GM21447 (cell line): ENCODE measurements around the gene EDC3.
A peak's percentile ranks its signal among the peaks of the same experiment; 100 is the strongest.
"Not testable (repeated sequence)": the region's sequence is repeated elsewhere in the genome, so short reads cannot be mapped to it uniquely, and the experiment has no call there.

ENCODE experiments used
- ATAC-seq: cut with Tn5 transposase; IDR thresholded peaks from one replicate; pipeline ENCODE4 v1.9.1; 2021; ENCODE audit not compliant: unreplicated experiment

EDC3 gene

DNA sequence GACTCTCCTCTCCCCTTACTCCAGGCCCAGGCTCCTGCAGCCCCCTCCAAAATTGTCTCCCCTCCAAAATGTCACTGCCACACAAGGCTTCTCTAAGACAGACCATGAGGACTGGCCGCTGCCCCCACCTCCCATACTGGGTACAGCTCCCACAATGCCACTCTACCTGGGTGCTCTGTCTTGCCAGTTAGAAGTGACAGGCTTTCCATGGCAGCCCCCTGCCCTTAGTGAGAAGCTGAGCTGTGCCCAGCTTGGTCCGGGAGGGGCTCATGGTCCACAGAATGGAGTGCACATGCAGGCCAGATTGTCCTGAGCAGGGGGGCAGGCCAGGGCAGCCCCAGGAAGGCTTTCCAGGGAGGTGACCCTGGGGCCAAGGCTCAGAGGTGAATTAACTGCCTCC, 83.1 kb downstream of the EDC3 start:
- no peak for ATAC-seq

- no peak for ATAC-seq
These were observed 84.0 kb downstream of the EDC3 start for GRCh38 chr15:74611834-74612233.

- ATAC-seq = no peak
These were observed 84.5 kb downstream of the EDC3 start for GRCh38 chr15:74611341-74611740.

DNA sequence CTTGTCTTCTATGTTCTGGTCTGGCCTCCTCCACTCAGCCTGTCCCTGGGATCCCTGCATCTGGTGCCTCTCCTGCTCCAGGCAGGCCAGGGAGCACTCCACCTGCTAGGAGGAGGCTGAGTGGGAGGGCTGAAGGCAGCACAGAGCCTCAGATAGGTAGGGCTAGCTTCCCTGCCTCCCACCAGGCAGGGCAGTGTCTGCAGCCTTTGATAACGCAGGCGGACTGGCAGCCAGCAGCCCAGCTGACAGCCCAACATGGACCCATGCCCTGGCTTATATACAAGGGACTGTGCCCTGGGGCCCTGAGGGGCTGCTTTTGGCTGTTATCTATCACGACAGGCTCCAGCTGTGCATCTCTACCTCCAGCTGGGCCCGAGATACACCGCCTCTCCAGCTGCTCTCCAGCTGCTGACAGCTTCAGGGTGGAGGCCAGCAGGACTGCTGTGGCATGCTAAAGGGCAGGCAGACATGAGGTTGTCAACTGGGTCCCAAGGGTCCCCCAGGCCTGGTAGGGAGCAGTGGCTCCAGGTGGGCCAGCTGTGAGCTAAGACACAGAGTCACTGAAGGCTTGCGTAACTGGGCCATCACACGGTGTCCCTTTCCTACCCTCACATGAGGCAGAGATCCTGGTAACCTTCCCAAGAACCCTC, 85.4 kb downstream of the EDC3 start:
- ATAC-seq = no peak

DNA sequence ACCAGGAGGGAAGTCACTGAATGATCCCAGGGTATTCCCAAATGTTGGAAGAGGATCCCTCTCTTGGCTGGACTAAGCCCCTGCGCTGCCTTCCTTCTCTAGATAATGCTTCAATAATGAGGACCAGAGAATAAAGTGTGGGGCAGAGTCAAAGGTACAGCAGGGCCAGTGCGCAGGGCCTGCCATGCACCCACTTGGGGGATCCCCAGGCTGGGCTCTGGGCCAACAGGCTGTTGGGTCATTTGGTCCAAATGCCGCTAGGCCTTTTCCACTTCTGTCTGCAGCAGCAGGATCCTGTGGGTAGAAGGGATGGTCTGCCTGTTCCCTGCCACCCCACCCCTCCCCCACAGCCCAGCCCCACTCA, 85.9 kb downstream of the EDC3 start:
- no peak for ATAC-seq

DNA sequence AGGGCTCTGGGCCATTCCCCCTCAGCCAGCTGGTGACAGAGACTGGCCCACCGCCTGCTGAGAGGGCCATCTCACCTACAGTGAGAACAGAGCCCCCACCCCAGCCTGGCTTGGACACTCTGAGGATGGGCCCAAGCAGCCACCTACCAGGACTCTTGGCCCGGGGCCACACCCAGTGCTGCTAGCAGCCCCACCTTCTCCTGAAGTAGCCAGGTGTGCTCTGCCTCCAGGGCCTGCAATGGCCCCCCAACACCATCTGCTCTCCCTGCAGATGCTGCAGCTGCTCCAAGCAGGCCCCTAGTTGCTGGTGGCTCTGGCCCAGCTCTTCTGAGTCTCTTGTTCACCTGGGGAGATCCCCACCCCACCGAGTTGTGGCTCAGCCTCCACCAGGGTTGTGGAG, 87.0 kb downstream of the EDC3 start:
- ATAC-seq = no peak

- ATAC-seq = no peak
These were observed 90.1 kb downstream of the EDC3 start for GRCh38 chr15:74605795-74606150.

DNA sequence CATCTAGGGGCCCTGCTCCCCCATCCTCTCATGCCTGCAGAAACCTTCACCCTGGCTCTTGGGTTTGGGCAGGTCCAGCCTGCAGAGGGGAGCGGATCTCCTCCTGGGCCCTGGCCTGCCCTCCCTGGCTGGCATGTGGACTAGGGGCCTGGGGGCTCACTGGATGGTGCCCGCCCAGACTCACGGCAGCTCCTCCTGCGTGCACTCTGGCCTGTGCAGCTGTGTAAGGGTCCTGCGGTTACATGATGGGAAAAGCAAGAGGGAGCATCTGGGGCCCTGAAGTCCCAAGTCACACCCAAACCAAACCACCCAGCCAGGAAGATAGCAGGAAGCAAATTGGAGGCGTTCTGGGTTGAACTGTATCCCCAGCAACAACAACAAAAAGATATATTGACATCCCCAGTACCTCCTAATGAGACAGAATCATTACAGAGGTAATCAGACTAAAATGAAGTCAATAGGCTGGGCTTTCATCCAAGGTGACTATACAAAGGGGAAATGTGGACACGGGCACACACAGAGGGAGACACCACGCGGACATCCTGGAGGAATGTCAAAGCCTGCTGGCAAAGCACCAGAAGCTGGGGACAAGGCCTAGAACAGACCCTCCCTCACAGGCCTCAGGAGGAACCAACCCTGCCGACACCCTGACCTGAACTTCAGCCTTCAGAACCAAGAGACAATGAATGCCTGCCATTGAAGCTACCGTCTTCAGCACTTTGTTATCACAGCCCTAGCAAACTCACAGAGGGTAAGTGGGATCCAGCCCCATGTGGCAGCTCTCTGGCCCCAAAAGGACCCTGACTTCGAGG, 90.6 kb downstream of the EDC3 start:
- no peak for ATAC-seq

- no peak for ATAC-seq
These were observed 91.8 kb downstream of the EDC3 start for GRCh38 chr15:74603789-74604705.

DNA sequence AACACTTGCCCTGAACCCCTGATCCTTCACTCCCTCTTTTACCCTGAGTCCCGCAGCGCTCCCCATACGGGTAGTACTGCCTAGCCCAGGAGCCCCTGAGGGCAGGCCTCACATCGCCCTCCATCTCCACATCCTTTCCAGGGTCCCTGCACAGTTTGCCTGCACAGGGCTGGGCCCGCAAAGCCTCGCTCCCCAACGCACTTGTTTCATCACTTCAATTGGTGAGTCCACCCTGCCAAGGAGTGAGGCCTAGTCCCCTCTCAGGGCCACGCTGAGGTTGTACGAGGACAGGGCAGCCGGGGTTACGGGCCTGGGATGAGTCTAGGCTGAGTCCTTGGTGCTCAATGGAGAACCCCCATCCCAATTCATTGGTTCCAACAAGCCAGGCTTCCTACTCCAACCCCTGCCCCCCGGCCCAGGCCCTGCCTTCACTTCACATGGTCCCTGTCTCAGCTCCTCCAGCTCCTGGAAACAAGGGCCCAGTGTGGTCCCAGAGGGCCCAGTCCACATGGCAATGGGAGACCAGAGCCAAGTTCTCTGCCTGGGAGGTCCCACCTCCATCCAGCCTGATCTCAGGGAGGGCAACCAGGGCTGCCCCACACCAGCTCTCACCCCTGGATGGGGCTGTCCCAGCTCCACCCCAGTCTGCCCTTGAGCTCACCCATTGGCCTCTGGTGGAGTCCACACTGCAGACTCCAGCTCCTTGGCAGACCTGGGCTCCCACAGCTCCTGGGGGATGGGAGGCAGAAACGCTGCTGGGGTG, 92.6 kb downstream of the EDC3 start:
- ATAC-seq = no peak

DNA sequence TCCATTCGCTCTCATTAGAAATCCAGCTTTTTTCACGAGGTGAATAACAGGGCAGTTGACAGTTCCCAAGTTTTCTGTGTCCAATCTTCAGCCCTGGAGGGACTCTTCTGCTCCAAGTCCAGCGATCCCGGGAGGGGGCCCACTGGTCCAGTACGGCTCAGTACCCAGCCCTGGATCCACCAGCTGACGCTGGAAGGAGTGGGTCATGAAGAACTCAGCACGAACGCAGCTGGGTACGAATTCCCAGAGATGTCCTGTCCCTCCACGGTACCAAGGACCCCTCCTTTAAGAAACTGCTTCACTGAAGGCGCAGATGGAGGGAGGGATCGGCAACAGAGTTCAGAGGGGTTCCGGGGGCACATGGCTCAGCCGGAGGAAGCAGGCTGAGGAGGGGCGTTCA, 96.7 kb downstream of the EDC3 start:
- ATAC-seq = no peak

- ATAC-seq = peak; percentile 90
These were observed 97.5 kb downstream of the EDC3 start for GRCh38 chr15:74598126-74598842.

GRCh38 chr15:74597146-74597705, 98.6 kb downstream of the EDC3 start:
- not testable (repeated sequence) for ATAC-seq

GRCh38 chr15:74596736-74597135, 99.1 kb downstream of the EDC3 start:
- ATAC-seq = not testable (repeated sequence)

DNA sequence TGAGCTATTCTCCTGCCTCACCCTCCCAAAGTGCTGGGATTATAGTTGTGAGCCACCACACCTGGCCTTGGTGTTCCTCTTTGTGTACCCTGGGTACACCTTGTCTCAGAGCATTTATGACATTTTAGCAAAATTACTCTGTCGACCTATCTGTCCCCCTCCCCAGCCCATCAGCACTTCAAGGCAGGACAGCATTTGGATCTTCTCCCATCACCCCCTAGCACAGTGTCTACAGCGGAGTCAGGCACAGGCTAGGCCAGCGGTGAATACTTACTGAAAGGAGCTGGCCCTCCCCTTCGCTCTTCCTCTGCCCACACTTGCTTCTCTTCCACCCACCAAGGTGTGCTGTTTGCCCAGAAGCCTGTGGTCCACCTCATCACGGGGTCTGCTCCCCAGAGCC, 100.6 kb downstream of the EDC3 start:
- ATAC-seq = no peak

- ATAC-seq = no peak
These were observed 101.4 kb downstream of the EDC3 start for GRCh38 chr15:74594455-74594854.

DNA sequence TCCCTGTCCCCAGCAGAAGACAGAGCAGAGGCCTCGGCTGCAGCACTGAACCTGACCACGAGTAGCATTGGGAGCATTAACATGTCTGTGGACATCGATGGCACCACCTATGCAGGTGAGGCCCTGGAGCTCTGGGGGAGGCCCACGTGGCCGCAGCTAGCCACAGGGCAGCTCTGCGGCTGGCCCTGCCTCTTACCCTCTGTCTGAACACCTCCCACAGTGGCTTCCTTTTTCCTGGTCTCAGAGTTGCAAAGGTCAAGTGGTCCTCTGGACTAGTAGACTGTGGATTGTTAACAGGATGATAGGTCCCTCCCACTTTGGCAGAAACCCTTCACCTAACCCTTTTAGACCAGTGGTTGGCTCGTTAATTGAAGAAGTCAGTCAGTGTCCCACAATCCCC, 102.7 kb downstream of the EDC3 start:
- no peak for ATAC-seq

DNA sequence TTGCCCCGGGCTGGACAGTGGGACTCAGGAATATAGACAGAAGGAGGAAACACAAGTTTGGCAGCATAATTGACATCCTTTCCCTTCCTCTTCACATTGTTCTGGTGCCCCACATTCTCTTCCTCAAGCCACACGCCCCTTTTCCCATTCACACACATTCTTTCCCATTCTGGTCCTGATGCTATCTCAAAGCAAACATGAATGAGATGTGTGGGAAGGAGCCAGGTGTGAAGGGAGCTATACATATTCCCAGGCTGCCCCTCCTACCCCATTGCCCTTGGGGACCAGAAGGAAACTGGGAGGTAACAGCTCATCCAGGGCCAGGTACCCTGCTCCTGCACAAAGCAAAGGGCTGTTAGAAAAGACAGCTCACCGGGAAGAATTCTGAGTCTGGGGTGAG, 103.6 kb downstream of the EDC3 start:
- no peak for ATAC-seq

DNA sequence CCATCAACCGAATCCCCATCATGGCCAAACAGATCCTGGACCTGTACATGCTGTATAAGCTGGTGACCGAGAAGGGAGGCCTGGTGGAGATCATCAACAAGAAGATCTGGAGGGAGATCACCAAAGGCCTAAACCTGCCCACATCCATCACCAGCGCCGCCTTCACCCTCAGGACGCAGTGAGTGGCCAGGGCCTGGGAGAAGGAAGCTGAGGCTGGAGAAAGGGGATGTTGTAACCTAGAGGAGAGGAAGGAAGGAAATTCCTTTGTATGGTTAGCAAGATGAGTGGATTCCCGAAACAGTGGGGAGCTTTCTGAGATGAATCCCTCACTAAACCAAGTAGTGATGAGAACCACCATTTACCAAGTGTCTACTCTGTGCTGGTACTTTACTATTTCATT, 106.0 kb downstream of the EDC3 start:
- no peak for ATAC-seq

GRCh38 chr15:74585857-74586256, 110.0 kb downstream of the EDC3 start:
- no peak for ATAC-seq
